Thyroid gland (tissue), 4 donors: ENCODE measurements around the gene TMEM170B.

Experiments used
- CTCF ChIP-seq, 6 experiments: fragments of 200-600 bp in 3 of 6; fragments of 450-650 bp in 3 of 6; sonication (generic) in 3 of 6; IDR thresholded peaks; one replicate each; pipeline ENCODE4 v1.5.1; 2016 to 2019; ENCODE audit warnings: antibody characterized with exemption in 6 of 6, mild to moderate bottlenecking in 2 of 6, inconsistent platforms in 1 of 6, moderate library complexity in 1 of 6
- POLR2A ChIP-seq, 2 donors: fragments of 450-650 bp; IDR thresholded peaks; one replicate each; pipeline ENCODE4 v1.6.1; 2017; ENCODE audit warnings: antibody characterized with exemption in 2 of 2, mild to moderate bottlenecking in 2 of 2, moderate library complexity in 1 of 2

GRCh38 chr6:11556309-11556708 lies 18.8 kb downstream of the TMEM170B start:
- TF ChIP-seq POLR2A (IDR thresholded peaks at IDR 0.05) (no peak), CTCF (IDR thresholded peaks at IDR 0.05) (no peak)
